HG02610 (cell line): ENCODE data around the gene DPYSL4.

Experiments
- ATAC-seq: cut with Tn5 transposase; IDR thresholded peaks from one replicate; pipeline ENCODE4 v1.9.1; 2021; ENCODE audit warnings: mild to moderate bottlenecking, moderate library complexity; ENCODE audit not compliant: unreplicated experiment

The DPYSL4 gene

GRCh38 chr10:132225073-132225848, 38.5 kb downstream of the DPYSL4 start:
- ATAC-seq: no peak

GRCh38 chr10:132225849-132226205, 39.1 kb downstream of the DPYSL4 start:
- no peak for ATAC-seq

GRCh38 chr10:132226586-132227405, 40.0 kb downstream of the DPYSL4 start:
- no peak for ATAC-seq

- no peak for ATAC-seq
Observed at GRCh38 chr10:132227851-132228390, 41.2 kb downstream of the DPYSL4 start.

- ATAC-seq: no peak
Observed at GRCh38 chr10:132228616-132229015, 41.9 kb downstream of the DPYSL4 start.

GRCh38 chr10:132229096-132229495, 42.3 kb downstream of the DPYSL4 start:
- ATAC-seq: no peak

GRCh38 chr10:132229834-132230556, 43.2 kb downstream of the DPYSL4 start:
- ATAC-seq: no peak

- no peak for ATAC-seq
Observed at GRCh38 chr10:132230557-132231210, 43.9 kb downstream of the DPYSL4 start.

GRCh38 chr10:132231656-132232022, 44.9 kb downstream of the DPYSL4 start:
- ATAC-seq: no peak

- ATAC-seq: no peak
Observed at GRCh38 chr10:132232023-132232951, 45.5 kb downstream of the DPYSL4 start.

- no peak for ATAC-seq
Observed at GRCh38 chr10:132232981-132233380, 46.2 kb downstream of the DPYSL4 start.

GRCh38 chr10:132233501-132234085, 46.8 kb downstream of the DPYSL4 start:
- no peak for ATAC-seq

GRCh38 chr10:132234860-132235259, 48.1 kb downstream of the DPYSL4 start:
- no peak for ATAC-seq

- ATAC-seq: no peak
Observed at GRCh38 chr10:132236161-132236560, 49.4 kb downstream of the DPYSL4 start.

GRCh38 chr10:132236881-132237280, 50.1 kb downstream of the DPYSL4 start:
- no peak for ATAC-seq

- ATAC-seq: no peak
Observed at GRCh38 chr10:132237396-132237795, 50.6 kb downstream of the DPYSL4 start.

GRCh38 chr10:132237871-132238270, 51.1 kb downstream of the DPYSL4 start:
- no peak for ATAC-seq

- no peak for ATAC-seq
Observed at GRCh38 chr10:132238371-132239125, 51.8 kb downstream of the DPYSL4 start.
